CD14-positive monocyte (primary cell): ENCODE measurements around the gene PIP4K2A. TPM values are rescaled to one million over a fixed set of nuclear protein-coding genes. Genes with fewer than 3 reads are reported as not detected.

Experiments
- DNase-seq, 3 donors: peaks; one replicate each; pipeline ENCODE4 v3.0.0-alpha.2; 2011 to 2022
- H2AFZ ChIP-seq: 2 replicates; pipeline ENCODE4 v1.6.0; 2012; ENCODE audit warnings: mild to moderate bottlenecking, low read depth, low read length, inconsistent platforms; ENCODE audit not compliant: insufficient read depth, poor library complexity, severe bottlenecking
- H3K27ac ChIP-seq, 2 donors: 1 replicate in 1 of 2; 2 replicates in 1 of 2; pipeline ENCODE4 v1.5.1; 2012 to 2013; ENCODE audit warnings: low read length in 2 of 2, control low read depth in 1 of 2, inconsistent platforms in 1 of 2, low read depth in 1 of 2, mild to moderate bottlenecking in 1 of 2
- H3K27me3 ChIP-seq, 2 donors: one replicate each; pipeline versions ENCODE4 v1.6.0 to v1.6.1; 2011 to 2013; ENCODE audit warnings: low read length in 2 of 2; ENCODE audit not compliant: control insufficient read depth in 2 of 2, insufficient read depth in 2 of 2
- H3K36me3 ChIP-seq, 2 donors: replicated peaks in 1 of 2; 1 replicate in 1 of 2; 2 replicates in 1 of 2; pipeline versions ENCODE4 v1.5.1 to v1.6.1; 2012 to 2013; ENCODE audit warnings: low read length in 2 of 2, control low read depth in 1 of 2, inconsistent platforms in 1 of 2, mild to moderate bottlenecking in 1 of 2; ENCODE audit not compliant: insufficient read depth in 2 of 2, control insufficient read depth in 1 of 2
- H3K4me1 ChIP-seq, 2 donors: 1 replicate in 1 of 2; 2 replicates in 1 of 2; pipeline versions ENCODE4 v1.5.1 to v1.6.1; 2012 to 2013; ENCODE audit warnings: low read length in 2 of 2, control low read depth in 1 of 2, inconsistent platforms in 1 of 2, mild to moderate bottlenecking in 1 of 2, moderate library complexity in 1 of 2; ENCODE audit not compliant: insufficient read depth in 2 of 2, control insufficient read depth in 1 of 2
- H3K4me2 ChIP-seq: replicated peaks from 2 replicates; pipeline ENCODE3; 2012; ENCODE audit warnings: low read length, moderate library complexity, mild to moderate bottlenecking; ENCODE audit not compliant: poor library complexity, severe bottlenecking; ENCODE audit errors: extremely low read depth
- H3K4me3 ChIP-seq, 3 experiments: fragments of 200-600 bp in 1 of 3; sonication (generic) in 1 of 3; replicated peaks in 1 of 3; 1 replicate in 2 of 3; 2 replicates in 1 of 3; pipeline ENCODE4 v1.5.1; 2011 to 2013; ENCODE audit warnings: low read length in 3 of 3, mild to moderate bottlenecking in 3 of 3, control low read depth in 2 of 3, low read depth in 2 of 3, inconsistent platforms in 1 of 3, moderate library complexity in 1 of 3
- H3K79me2 ChIP-seq: 2 replicates; pipeline ENCODE4 v1.6.0; 2012; ENCODE audit warnings: mild to moderate bottlenecking, control low read depth, inconsistent platforms, low read length, moderate library complexity; ENCODE audit not compliant: insufficient read depth
- H3K9ac ChIP-seq: 2 replicates; pipeline ENCODE4 v1.6.0; 2017; ENCODE audit warnings: low read length, mild to moderate bottlenecking; ENCODE audit not compliant: insufficient read depth, poor library complexity, severe bottlenecking
- H3K9me3 ChIP-seq, 2 donors: replicated peaks in 1 of 2; 1 replicate in 1 of 2; 2 replicates in 1 of 2; pipeline versions ENCODE4 v1.5.1 to v1.6.1; 2012 to 2013; ENCODE audit warnings: low read length in 2 of 2, control low read depth in 1 of 2; ENCODE audit not compliant: control insufficient read depth in 1 of 2, insufficient read depth in 1 of 2
- H4K20me1 ChIP-seq: 2 replicates; pipeline ENCODE4 v1.6.0; 2012; ENCODE audit warnings: mild to moderate bottlenecking, low read length, control low read depth, moderate library complexity; ENCODE audit not compliant: insufficient read depth
- H3K27ac Mint-ChIP-seq, 7 donors: one replicate each; pipeline ENCODE4 v1.8.0; 2020; ENCODE audit warnings: mild to moderate bottlenecking in 7 of 7, mixed read lengths in 7 of 7, moderate library complexity in 6 of 7, inconsistent platforms in 2 of 7
- H3K27me3 Mint-ChIP-seq, 3 donors: one replicate each; pipeline ENCODE4 v1.8.0; 2021 to 2022; ENCODE audit warnings: low read depth in 3 of 3, mild to moderate bottlenecking in 3 of 3, mixed read lengths in 3 of 3, moderate library complexity in 3 of 3, inconsistent platforms in 1 of 3
- H3K36me3 Mint-ChIP-seq, 2 donors: one replicate each; pipeline ENCODE4 v1.8.0; 2020; ENCODE audit warnings: mixed read lengths in 2 of 2, inconsistent platforms in 1 of 2, mild to moderate bottlenecking in 1 of 2
- H3K4me1 Mint-ChIP-seq: one replicate; pipeline ENCODE4 v1.8.0; 2020; ENCODE audit warnings: mild to moderate bottlenecking, mixed read lengths
- H3K4me3 Mint-ChIP-seq, 2 donors: one replicate each; pipeline ENCODE4 v1.8.0; 2020; ENCODE audit warnings: mild to moderate bottlenecking in 2 of 2, mixed read lengths in 2 of 2, moderate library complexity in 1 of 2
- H3K9me3 Mint-ChIP-seq, 7 donors: one replicate each; pipeline ENCODE4 v1.8.0; 2020 to 2022; ENCODE audit warnings: mixed read lengths in 7 of 7, mild to moderate bottlenecking in 6 of 7, moderate library complexity in 6 of 7, inconsistent platforms in 2 of 7
- WGBS: methylation state at CpG from one replicate; pipeline ENCODE4 v1.1.5; 2013; ENCODE audit warnings: missing lambda C conversion rate; ENCODE audit not compliant: insufficient coverage; 5-methylcytosine and 5-hydroxymethylcytosine counted together
- intact Hi-C, 2 donors: fragments of 100-400 bp; cut with micrococcal nuclease; formaldehyde crosslinking; loops; one replicate each; pipeline versions ENCODE4 v1.15.0 to v1.15.1; 2023
- polyA plus RNA-seq, 3 donors: library from polyadenylated mRNA; depleted of rRNA in 1 of 3; unstranded in 2 of 3; stranded (reverse) in 1 of 3; fragments of 300-500 nt in 2 of 3; fragments of >200 nt in 1 of 3; fragmentation: Illumina TruSeq in 2 of 3; gene quantifications; 1 replicate in 2 of 3; 2 replicates in 1 of 3; pipeline ENCODE4 v1.2.3, GENCODE V29; 2012 to 2021
- TF ChIP-seq, protein P1 (sequence below): fragments of 200-600 bp; IDR thresholded peaks from one replicate; pipeline ENCODE4 v1.8.0; 2022; ENCODE audit warnings: antibody characterized with exemption, mild to moderate bottlenecking

Gene PIP4K2A
- polyA plus RNA-seq, 3 donors = 9.7 to 33.7 (median 16.6) TPM

DNA sequence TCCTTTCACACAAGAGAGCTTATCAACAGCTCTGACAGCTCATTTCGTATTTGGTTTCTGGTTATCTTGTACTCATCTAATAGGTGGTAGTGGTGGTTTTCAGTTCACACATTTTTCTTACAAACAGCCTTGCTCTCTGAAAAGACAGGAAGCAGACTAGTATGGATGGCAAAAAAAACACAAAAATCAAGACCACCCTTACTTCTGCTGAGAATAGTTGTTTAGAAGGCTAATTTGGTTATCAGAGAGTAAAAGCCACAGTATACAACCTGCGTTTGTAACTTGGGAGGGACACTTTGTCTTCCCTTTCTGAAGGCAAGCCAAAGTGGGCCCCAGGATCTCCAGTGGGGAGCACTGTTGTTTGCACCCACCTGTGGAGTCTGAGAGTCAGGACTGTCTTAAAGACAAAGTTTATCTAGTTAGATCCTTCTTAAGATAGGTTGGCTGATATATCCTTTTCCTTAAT is 68.0 kb downstream of the PIP4K2A start:
- no CpG with 5 or more reads among the region's 2 CpGs for WGBS
- Histone ChIP-seq H3K4me3 (no peak overlapping the region), H3K27me3 (no peaks in the 10 kb centered on the region), H3K4me2 (no peak overlapping the region), H4K20me1 (peaks cover 100% of the 10 kb centered on the region), H3K4me1 (peaks cover 0 to 7% of the 10 kb centered on the region in 2 donors), H3K27ac (peak overlapping the region in 1 of 2 donors; percentile 0), H3K79me2 (peaks cover 86% of the 10 kb centered on the region), H3K9me3 (no peaks in the 10 kb centered on the region), H3K36me3 (peaks cover 0 to 10% of the 10 kb centered on the region in 2 donors), H2AFZ (no peak overlapping the region), H3K9ac (no peak overlapping the region)
- H3K9me3 Mint-ChIP-seq = peaks cover 0 to 2% (median 0%) of the 10 kb centered on the region in 7 donors
- H3K27me3 Mint-ChIP-seq = no peaks in the 10 kb centered on the region
- H3K27ac Mint-ChIP-seq = peak overlapping the region in 1 of 7 donors; percentile 82
- no peak for DNase-seq
- TF ChIP-seq, protein P1, sequence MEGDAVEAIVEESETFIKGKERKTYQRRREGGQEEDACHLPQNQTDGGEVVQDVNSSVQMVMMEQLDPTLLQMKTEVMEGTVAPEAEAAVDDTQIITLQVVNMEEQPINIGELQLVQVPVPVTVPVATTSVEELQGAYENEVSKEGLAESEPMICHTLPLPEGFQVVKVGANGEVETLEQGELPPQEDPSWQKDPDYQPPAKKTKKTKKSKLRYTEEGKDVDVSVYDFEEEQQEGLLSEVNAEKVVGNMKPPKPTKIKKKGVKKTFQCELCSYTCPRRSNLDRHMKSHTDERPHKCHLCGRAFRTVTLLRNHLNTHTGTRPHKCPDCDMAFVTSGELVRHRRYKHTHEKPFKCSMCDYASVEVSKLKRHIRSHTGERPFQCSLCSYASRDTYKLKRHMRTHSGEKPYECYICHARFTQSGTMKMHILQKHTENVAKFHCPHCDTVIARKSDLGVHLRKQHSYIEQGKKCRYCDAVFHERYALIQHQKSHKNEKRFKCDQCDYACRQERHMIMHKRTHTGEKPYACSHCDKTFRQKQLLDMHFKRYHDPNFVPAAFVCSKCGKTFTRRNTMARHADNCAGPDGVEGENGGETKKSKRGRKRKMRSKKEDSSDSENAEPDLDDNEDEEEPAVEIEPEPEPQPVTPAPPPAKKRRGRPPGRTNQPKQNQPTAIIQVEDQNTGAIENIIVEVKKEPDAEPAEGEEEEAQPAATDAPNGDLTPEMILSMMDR = no peak
- H3K4me1 Mint-ChIP-seq = peaks cover 56% of the 10 kb centered on the region
- no peak overlapping the region for H3K4me3 Mint-ChIP-seq
- peaks cover 32 to 37% of the 10 kb centered on the region in 2 donors for H3K36me3 Mint-ChIP-seq
- intact Hi-C loops = no loop called here

DNA sequence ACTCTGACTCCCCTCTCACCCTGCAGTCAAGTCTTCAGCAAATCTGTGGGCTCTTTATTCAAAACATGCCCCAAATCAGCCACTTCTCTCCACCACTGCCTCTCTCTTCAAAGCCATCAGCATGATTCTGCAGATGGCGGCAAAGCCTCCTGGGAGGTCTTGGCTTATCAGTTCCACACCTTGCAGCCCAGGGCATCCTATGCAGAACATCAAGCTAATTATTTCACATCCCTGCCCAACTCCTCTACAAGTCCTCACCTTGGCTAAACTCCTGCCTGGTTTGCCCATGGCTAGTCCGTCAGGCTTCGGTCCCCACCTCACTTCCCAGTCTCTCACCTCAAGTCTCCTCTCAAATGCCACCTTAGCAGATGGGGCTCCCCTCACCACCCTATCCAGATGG is 70.2 kb downstream of the PIP4K2A start:
- Histone ChIP-seq H3K27ac (no peak overlapping the region), H3K36me3 (peaks cover 0 to 18% of the 10 kb centered on the region in 2 donors), H3K4me3 (no peak overlapping the region), H4K20me1 (peaks cover 99% of the 10 kb centered on the region), H3K27me3 (no peaks in the 10 kb centered on the region), H2AFZ (no peak overlapping the region), H3K9me3 (no peaks in the 10 kb centered on the region), H3K79me2 (peaks cover 89% of the 10 kb centered on the region), H3K4me2 (no peak overlapping the region), H3K4me1 (peaks cover 0 to under 1% of the 10 kb centered on the region in 2 donors), H3K9ac (no peak overlapping the region)
- peaks cover 16 to 28% of the 10 kb centered on the region in 2 donors for H3K36me3 Mint-ChIP-seq
- H3K27ac Mint-ChIP-seq = peak overlapping the region in 1 of 7 donors; percentile 76
- peaks cover 0 to 1% (median 0%) of the 10 kb centered on the region in 3 donors for H3K27me3 Mint-ChIP-seq
- 100% methylated on average over 3 of the region's 3 CpGs for whole genome bisulfite sequencing
- intact Hi-C loops = no loop called here
- DNase-seq = no peak
- peaks cover 37% of the 10 kb centered on the region for H3K4me1 Mint-ChIP-seq
- peaks cover 0 to 2% (median 0%) of the 10 kb centered on the region in 7 donors for H3K9me3 Mint-ChIP-seq
- no peak overlapping the region for H3K4me3 Mint-ChIP-seq
- TF ChIP-seq, protein P1 = no peak
